ENCODE data around the gene KMT2B.

DNA sequence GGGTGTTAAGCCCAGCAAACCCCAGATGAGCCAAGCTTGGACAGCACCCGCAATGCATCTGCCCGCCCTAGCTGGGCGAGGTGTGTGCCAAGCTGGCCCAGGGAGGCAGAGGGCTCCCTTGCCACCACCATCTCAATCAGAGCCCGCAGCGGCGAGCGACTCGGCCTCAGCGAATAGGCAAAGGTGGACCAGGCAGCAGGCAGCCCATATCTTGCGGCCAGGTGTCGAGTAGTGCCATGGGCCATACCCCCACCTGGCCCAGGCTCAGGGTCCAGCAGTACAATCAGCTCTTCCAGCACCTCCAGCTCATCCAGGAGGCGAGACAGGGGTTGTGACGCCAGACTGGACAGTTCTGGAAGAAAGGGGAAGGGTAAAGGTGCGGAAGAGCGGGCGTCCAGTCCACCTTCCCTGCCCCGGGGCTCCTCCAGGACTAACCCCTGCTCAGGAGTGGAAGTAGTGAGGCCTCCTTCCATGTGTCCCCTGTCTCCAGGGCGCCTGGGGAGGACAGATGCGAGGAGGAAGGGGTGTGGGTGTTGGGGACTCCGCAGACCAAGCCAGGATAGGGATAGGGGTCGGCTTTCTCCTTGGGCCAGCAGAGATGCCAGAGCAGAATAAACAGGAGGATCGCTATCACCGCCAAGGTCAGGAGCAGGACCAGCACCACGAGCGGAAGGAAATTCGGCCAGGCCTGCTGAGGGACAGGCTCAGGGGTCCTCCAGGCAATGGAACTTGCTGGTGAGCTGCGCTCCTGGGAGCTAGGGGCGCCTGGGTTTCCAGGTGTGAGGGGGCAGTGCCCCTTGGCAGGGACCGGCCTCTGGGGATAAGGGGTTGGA, 21.7 kb downstream of the KMT2B start:
- TF ChIP-seq POLR2AphosphoS5 (IDR thresholded peaks at IDR 0.05; ENCODE audit: borderline replicate concordance, low read depth, low read length) (peak; percentile 15; the same call in 1 of the 2 replicates), EZH2 (IDR thresholded peaks at IDR 0.05) (no peak)

Measured in SK-N-MC (cell line).